GM12878 (cell line): Measurements from ENCODE around the gene CLSTN2. TPM values are rescaled to one million over a fixed set of nuclear protein-coding genes. Genes with fewer than 3 reads are reported as not detected.

Experiments used
- ATAC-seq: fragments of 200-7000 bp; cut with Tn5 transposase; 3 replicates; pipeline ENCODE4 v1.9.1; 2020; ENCODE audit warnings: mild to moderate bottlenecking, moderate library complexity
- BruUV-seq: library from RNA; stranded (reverse); fragments of 400-500 nt; replicated peaks from 2 replicates; lab custom pipeline; 2021; lab: Mats Ljungman, UMichigan
- CTCF ChIA-PET: fragments of 300-600 bp; sonication (Branson Sonifier 250); formaldehyde crosslinking; extraction: SDS; loops from one replicate; lab custom pipeline; 2021; ENCODE audit warnings: inconsistent platforms; lab: Yijun Ruan, JAX
- POLR2A ChIA-PET: fragments of 350-600 bp; formaldehyde crosslinking; extraction: SDS; loops from one replicate; lab custom pipeline; 2021; ENCODE audit warnings: inconsistent platforms; lab: Charles Lee
- RAD21 ChIA-PET: fragments of 300-600 bp; sonication (Branson Sonifier 250); formaldehyde crosslinking; loops from one replicate; lab custom pipeline; 2023; ENCODE audit warnings: antibody characterized with exemption; ENCODE audit not compliant: unreplicated experiment; lab: Charles Lee
- SMC1A ChIA-PET: fragments of 300-600 bp; sonication (Branson Sonifier 250); formaldehyde crosslinking; loops from one replicate; lab custom pipeline; 2023; ENCODE audit not compliant: unreplicated experiment, uncharacterized antibody; lab: Charles Lee
- DNase-seq: peaks from one replicate; pipeline ENCODE4 v3.0.0-alpha.2; 2011; ENCODE audit warnings: low read depth, low spot score
- FAIRE-seq: peaks from 3 replicates; lab custom pipeline; 2011; peaks lifted over from hg19 to GRCh38; lab: Jason Lieb, UNC
- H2AFZ ChIP-seq: 2 replicates; pipeline ENCODE4 v1.6.0; 2011; ENCODE audit warnings: low read depth, low read length, control low read depth; ENCODE audit not compliant: control insufficient read depth
- H3K27ac ChIP-seq: 2 replicates; pipeline ENCODE4 v1.5.1; 2011; ENCODE audit warnings: control low read depth; ENCODE audit not compliant: control insufficient read depth, insufficient read depth
- H3K27me3 ChIP-seq, 2 experiments: replicated peaks in 1 of 2; 2 replicates each; pipeline versions ENCODE4 v1.6.0 to v1.6.1; 2011; ENCODE audit warnings: low read length in 1 of 2; ENCODE audit not compliant: control insufficient read depth in 2 of 2, insufficient read depth in 2 of 2
- H3K36me3 ChIP-seq, 2 experiments: 2 replicates each; pipeline ENCODE4 v1.5.1; 2011; ENCODE audit warnings: low read length in 1 of 2; ENCODE audit not compliant: control insufficient read depth in 2 of 2, insufficient read depth in 2 of 2
- H3K4me1 ChIP-seq: 2 replicates; pipeline ENCODE4 v1.6.1; 2011; ENCODE audit warnings: mild to moderate bottlenecking, low read length, moderate library complexity, mixed read lengths; ENCODE audit not compliant: control insufficient read depth, insufficient read depth
- H3K4me2 ChIP-seq: 2 replicates; pipeline ENCODE4 v1.6.0; 2011; ENCODE audit warnings: control low read depth; ENCODE audit not compliant: control insufficient read depth, insufficient read depth
- H3K4me3 ChIP-seq: fragments of 200-600 bp; sonication (generic); 2 replicates; pipeline ENCODE4 v1.5.1; 2016
- H3K79me2 ChIP-seq: 2 replicates; pipeline ENCODE4 v1.6.0; 2011; ENCODE audit warnings: low read length; ENCODE audit not compliant: control insufficient read depth, insufficient read depth
- H3K9ac ChIP-seq: 2 replicates; pipeline ENCODE4 v1.8.0; 2011; ENCODE audit warnings: low read length, control low read depth, mixed read lengths; ENCODE audit not compliant: control insufficient read depth, insufficient read depth
- H3K9me3 ChIP-seq: replicated peaks from 3 replicates; pipeline ENCODE4 v1.5.1; 2011; ENCODE audit warnings: mild to moderate bottlenecking, low read length; ENCODE audit not compliant: control insufficient read depth, insufficient read depth
- H4K20me1 ChIP-seq: 2 replicates; pipeline ENCODE4 v1.6.0; 2011; ENCODE audit not compliant: control insufficient read depth, insufficient read depth
- BRCA1 ChIP-seq: IDR thresholded peaks from 2 replicates; pipeline ENCODE4 v1.6.1; 2011; ENCODE audit warnings: low read depth, low read length, improper control_type of control experiment
- EP300 ChIP-seq, 2 experiments: fragments of 150-350 bp in 1 of 2; IDR thresholded peaks; 2 replicates each; pipeline ENCODE4 v1.6.1; 2011 to 2012; ENCODE audit warnings: low read depth in 2 of 2, low read length in 2 of 2, borderline replicate concordance in 1 of 2, improper control_type of control experiment in 1 of 2, inconsistent platforms in 1 of 2; ENCODE audit not compliant: control insufficient read depth in 1 of 2
- RUNX3 ChIP-seq: IDR thresholded peaks from 2 replicates; pipeline ENCODE4 v1.6.1; 2012; ENCODE audit warnings: low read length, inconsistent platforms
- SMARCA5 ChIP-seq: fragments of 450-650 bp; IDR thresholded peaks from 2 replicates; pipeline ENCODE4 v1.6.1; 2017; ENCODE audit warnings: mild to moderate bottlenecking
- STAT3 ChIP-seq: IDR thresholded peaks from 2 replicates; pipeline ENCODE4 v1.6.1; 2011; ENCODE audit warnings: low read depth, low read length, improper control_type of control experiment
- ZNF687 ChIP-seq: fragments of 450-650 bp; IDR thresholded peaks from 2 replicates; pipeline ENCODE4 v1.6.1; 2017; ENCODE audit warnings: mild to moderate bottlenecking, moderate library complexity
- WGBS: methylation state at CpG from one replicate; pipeline ENCODE4 v1.1.6; 2016; ENCODE audit warnings: low lambda C conversion rate; ENCODE audit not compliant: insufficient replicate concordance, insufficient coverage; ENCODE audit errors: missing lambda C conversion rate; 5-methylcytosine and 5-hydroxymethylcytosine counted together
- in situ Hi-C: fragments of 300-500 bp; cut with MboI; formaldehyde crosslinking; loops from 9 replicates; pipeline ENCODE4 v1.14.3; 2018; ENCODE audit warnings: mixed read lengths
- intact Hi-C: fragments of 100-400 bp; cut with micrococcal nuclease; formaldehyde crosslinking; loops from one replicate; pipeline ENCODE4 v1.14.2; 2022; ENCODE audit not compliant: unreplicated experiment
- polyA plus RNA-seq, 11 experiments: library from polyadenylated mRNA; depleted of rRNA in 4 of 11; unstranded in 6 of 11; stranded (reverse) in 5 of 11; fragments of >200 nt; fragmentation: Nextera tagmentation in 4 of 11; fragmentation: Illumina TruSeq in 1 of 11; extraction: Ambion mirVana in 4 of 11; extraction: Trizol in 1 of 11; gene quantifications; 1 replicate in 1 of 11; 2 replicates in 10 of 11; pipeline versions ENCODE4 v1.2.1 to v1.2.3, GENCODE V29; 2011 to 2016; ENCODE audit warnings: inconsistent platforms in 2 of 11, missing spikeins in 2 of 11, low read depth in 1 of 11
- total RNA-seq, 4 experiments: library from RNA; depleted of rRNA in 3 of 4; stranded (reverse); fragments of >200 nt in 3 of 4; fragmentation: Illumina TruSeq in 1 of 4; extraction: Trizol in 1 of 4; gene quantifications; 2 replicates each; pipeline versions ENCODE4 v1.2.1 to v1.2.3, GENCODE V29; 2013 to 2021

Gene CLSTN2
- total and polyA plus RNA-seq, 10 of the 15 experiments (the other 5 are each of a cell fraction or from before 2014, with no cell fraction given) = under 0.01 to 0.10 (median under 0.01) TPM; not detected in 5

- Histone ChIP-seq H3K4me2 (no peak overlapping the region), H2AFZ (no peak overlapping the region), H3K27ac (no peak overlapping the region), H3K4me3 (no peak overlapping the region), H3K36me3 (no peaks in the 10 kb centered on the region), H3K9ac (no peak overlapping the region), H3K9me3 (no peaks in the 10 kb centered on the region), H3K27me3 (no peaks in the 10 kb centered on the region; a peak in 2 of 4 replicates), H3K4me1 (no peaks in the 10 kb centered on the region), H4K20me1 (no peaks in the 10 kb centered on the region), H3K79me2 (no peaks in the 10 kb centered on the region)
- DNase-seq (no peak), FAIRE-seq (no peak), ATAC-seq (no peak)
- ChIA-PET SMC1A (no interaction called here), POLR2A (no interaction called here), RAD21 (no interaction called here), CTCF (no interaction called here)
- TF ChIP-seq RUNX3 (no peak), STAT3 (no peak), ZNF687 (no peak), SMARCA5 (no peak), BRCA1 (no peak), EP300 (IDR thresholded peaks at IDR 0.05; ENCODE audit: borderline replicate concordance in 1 of 2, control insufficient read depth in 1 of 2, low read depth in 2 of 2, low read length in 2 of 2) (no peak)
- intact Hi-C loops = no loop called here
- BruUV-seq = no TSS peak
- WGBS = 31% methylated on average over 3 of the region's 3 CpGs
- in situ Hi-C loops = no loop called here
Measured at GRCh38 chr3:140603766-140604165, 668.8 kb downstream of the CLSTN2 start.
